ENCODE measurements around the gene KCNJ4.

Gene KCNJ4

DNA sequence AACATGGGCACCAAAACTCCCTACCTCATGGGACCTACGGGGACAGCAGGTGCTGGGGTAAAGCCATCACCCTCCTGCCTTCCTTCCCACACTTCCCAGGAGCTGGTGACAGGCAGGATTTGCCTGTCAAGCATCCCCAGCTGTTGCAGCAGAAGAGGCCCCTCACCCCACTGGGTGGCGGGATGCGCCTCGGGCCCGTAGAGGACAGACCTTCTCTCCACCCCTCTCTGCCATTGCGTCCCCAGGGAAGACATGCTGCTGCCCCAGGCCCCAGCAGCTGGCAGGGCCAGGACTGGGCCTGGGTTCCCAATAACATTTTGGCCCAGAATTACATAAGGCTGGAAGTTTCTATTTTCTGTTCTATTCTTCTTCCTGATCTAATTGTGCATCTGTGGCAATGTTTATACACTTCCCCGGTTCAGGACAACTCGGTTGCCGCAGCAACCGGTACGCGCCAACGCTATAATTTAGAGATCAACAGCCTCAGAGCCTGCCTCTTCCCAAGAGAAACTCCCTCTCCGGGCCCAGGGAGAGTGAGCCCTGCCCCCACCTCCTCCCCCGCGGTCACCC is 25.4 kb downstream of the KCNJ4 start:
- DNase-seq (ENCODE audit: low read depth): no peak

DNA sequence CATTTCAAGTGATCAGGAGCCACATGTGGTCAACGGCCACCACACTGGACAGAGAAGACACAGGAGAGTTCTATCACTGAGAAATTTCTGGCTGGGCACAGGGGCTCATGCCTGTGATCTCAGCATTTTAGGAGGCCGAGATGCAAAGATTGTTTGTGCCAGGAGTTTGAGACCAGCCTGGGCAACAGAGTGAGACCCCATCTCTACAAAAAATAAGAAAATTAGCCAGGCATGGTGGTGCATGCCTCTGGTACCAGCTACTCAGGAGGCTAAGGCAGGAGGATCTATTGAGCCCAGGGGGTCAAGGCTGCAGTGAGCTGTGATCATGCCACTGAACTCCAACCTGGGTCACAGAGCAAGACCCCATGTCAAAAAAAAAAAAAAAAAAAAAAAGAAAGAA is 26.3 kb downstream of the KCNJ4 start:
- DNase-seq (ENCODE audit: low read depth): no peak

DNA sequence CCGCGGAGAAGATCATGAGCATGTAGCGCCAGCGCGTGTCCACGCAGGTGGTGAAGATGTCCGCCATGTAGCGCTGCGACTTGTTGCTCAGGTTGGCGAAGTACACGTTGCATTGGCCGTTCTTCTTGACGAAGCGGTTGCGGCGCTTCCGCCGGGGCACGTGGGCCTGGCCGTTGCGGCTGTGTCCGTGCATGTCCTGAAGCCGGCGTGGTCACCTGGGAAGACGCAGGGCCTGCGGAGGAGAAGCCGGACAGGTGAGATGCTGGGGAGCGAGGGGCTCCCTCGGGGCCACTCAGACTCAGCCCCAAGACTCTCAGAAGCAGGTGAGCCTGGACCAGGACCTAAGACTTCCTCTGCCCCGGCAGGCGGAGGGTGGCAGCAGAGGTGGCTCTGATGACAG is 27.1 kb downstream of the KCNJ4 start:
- DNase-seq (ENCODE audit: low read depth): no peak

DNA sequence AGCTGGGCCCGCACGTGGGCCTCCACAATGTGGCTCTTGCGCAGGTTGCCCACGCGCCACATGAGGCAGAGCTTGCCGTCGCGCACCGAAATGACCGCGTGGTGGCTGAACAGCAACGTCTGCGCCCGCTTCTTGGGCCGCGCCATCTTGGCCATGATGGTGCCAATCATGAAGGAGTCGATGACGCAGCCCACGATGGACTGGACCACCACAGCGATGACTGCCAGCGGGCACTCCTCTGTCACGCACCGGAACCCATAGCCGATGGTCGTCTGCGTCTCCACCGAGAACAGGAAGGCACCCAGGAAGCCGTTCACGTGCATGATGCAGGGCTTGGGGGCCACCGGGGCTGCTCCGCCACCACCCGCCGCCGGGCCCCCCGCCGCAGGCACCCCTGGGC is 27.5 kb downstream of the KCNJ4 start:
- DNase-seq (ENCODE audit: low read depth): no peak

DNA sequence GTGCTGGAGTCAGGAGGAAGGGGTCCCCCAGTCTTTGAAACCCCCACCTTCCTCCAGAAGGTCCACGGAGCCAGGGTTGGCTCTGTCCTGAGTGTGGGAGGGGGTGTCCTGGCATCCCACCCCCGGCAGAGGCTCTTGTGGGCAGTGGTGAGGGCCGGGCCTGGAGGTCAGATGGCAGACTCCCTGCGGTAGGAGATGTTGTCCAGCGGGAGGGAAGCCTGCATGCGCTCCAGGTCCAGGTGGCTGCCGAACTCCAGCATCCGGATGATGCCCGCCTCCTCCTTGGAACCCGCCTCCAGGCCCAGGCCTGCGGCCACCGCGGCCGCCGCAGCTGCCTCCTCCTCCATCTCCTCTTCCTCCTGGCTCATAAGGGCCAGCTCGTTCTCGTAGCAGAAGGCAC is 28.4 kb downstream of the KCNJ4 start:
- no peak for DNase-seq (ENCODE audit: low read depth)

DNA sequence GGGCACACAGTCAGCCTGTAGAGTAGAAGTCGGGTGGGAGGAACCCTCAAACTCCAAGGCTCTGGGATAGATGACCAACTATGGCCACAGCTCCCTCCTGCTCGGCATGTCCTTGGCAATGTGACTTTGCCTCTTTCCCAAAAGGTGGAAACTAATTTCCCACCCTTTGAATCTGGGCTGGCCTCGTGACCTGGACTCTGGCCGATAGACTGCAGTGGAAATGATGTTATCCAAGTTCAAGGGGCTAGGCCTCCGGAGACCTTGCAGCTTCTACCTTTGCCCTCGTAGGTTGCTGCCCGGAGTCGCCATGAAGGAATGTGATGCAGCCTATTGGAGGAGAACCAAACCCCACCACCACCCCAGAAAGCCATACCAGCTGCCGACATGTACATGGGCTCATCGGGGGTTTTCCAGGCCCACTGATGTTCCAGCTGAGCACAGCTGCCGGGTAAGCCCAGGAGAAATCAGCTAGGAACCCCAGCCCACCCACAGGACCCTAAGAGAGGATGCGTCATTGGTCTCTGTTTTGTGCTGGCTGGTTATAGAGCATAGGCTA is 30.4 kb downstream of the KCNJ4 start:
- no peak for DNase-seq (ENCODE audit: low read depth)

DNA sequence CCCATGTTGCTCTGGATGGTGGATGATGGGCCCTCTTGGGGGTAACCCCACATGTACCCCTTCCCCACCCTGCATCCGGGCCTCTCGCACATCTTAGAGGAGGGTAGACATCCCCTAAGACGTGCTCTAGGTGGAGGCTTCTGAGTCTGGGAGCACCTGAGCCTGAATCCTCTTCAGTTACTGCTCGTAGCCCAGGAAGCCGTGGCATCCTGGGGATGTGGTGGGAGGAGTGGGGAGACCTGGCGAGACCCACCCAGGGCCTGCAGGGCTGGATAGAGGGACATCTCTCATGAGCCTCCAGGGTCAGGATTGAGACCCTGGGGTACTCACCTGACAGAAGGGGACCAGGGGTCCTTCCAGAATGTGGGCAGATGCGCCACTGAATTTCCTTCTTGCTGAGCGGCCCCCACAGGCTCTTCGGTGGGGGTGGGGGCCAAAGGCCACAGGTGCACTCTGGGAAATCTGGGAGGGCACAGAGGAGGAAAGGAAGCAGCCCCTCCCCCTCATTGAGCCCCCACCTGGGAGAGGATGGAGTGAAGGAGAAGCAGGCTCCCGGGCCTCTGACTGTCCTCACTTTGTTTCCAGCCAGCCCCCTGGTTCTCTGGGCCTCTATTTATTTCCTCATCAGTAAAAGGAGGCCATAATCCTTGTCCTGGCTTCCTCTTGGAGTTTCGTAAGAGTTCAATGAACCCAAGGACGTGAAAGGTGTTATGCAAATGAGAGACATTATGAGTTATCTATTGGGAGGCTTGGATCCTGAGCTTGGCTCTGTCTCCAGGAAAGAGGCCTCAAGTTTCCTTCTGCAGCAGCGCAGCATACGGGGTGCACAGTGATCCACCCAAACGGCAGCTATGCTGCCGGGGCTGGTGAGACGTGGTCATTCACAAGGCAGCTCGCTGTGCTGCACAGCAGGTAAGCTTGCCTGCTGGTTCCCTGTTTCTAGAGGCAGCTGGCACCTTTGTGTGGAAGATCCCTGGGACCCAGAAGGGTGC is 31.2 kb downstream of the KCNJ4 start:
- no peak for DNase-seq (ENCODE audit: low read depth)

DNA sequence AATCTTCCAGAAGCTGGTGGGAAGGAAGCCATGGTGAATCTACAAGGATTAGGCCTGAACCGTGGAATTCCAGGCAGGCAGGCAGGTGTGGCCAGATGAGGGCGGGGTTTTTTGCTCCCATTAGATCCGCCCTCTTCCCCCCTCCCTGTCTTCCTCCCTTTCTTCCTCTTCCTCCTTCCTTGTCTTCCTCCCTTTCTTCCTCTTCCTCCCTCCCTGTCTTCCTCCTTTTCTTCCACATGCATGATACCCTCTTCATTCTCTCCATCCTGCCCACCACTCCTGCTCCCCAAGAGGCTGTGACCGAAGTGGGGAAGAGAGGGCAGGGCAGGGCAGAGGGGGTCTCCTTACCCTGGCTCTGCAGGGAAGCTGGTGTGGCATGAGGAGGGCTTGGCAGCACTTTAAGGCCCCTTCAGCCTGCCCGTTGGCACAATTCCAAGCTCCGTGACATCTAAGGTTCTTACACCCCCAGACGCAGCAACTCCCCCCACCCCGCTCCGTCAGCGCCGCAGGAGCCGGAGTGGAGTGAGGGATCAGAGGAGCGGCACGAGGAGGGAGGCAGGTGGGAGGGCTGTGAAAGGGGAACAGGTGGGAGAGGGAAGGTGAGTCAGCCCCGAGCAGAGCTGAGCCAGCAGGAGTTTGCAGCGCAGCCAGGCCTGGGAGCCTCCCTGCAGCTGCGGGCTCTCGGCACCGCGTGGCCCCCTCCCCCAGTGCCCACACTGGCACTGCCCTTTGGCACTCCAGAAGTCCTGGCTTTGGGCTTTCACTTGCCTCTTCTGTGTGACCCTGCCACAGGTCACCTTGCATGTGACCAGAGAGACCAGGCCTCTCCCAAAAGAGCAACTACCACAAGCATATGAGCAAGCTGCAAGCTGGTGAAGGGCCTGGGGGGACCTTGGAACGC is 32.1 kb downstream of the KCNJ4 start:
- DNase-seq (ENCODE audit: low read depth): no peak

DNA sequence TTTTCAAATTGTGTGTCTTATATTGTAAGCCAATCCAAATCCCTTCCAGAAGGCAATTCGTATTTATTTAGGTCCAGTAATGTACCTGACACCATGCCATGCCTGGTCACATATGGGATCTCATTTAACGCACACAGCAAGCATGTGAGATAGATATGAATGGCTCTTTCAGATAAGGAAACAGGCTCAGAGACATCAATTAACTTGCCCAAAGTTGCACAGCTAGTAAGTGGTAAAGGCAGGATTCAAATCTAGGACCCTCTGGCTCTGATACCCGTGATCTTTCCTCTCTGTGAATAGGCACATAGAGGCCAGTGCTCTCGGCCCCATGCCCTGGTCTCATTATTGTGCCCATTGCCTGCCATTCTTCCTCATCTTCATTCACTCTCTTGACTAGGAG is 34.3 kb downstream of the KCNJ4 start:
- DNase-seq (ENCODE audit: low read depth): no peak

DNA sequence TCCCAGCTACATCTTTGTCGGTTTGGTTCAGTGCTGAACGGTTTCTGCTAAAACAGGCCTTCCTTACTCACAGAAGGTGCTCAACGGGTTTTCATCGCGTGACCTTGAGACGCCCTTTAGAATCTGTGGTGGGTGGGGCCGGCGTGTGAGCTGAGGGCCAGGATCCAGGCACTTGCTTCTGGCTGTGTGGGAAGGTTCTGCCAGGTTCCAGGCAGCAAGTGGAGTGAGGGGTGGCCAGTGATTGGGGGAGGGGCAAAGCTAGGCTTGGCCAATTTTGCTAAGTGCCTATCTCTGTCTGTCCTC is 35.2 kb downstream of the KCNJ4 start:
- DNase-seq (ENCODE audit: low read depth): no peak

DNA sequence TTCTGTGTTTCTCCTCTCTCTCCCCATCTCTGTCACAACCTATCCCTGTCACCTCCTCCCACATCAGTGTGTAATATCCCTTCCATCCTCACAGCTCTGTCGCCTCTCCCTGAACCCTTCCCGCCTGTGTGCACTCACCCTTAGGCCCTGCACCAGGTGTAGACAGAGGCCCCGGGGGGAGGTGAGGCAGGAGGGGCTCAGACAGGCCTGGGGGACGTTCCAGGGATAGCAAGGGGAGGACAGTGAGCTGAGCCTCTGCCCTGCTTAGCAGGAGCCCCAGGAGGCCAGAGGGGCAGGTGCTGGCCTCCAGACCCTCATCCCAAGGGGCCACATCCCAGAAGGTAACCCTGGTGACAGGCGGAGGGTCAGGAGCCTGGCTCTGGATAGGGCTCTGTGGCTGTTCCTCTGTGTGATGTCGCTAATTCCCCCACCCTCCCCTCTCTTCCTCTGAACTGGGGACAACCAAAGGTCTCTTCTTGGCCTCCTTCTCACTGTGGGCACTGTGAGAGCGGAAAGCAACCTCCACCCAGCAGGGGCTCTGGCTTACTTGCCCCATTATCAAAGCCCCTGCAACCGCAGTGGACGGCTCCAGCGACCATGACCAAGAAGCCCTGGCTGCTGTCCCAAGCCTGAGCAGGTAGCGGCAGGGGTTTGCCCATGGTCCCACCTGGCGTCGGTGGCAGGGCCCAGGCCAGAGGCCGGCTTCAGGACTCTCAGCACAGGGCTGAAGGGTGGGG is 35.7 kb downstream of the KCNJ4 start:
- DNase-seq (ENCODE audit: low read depth): no peak

DNA sequence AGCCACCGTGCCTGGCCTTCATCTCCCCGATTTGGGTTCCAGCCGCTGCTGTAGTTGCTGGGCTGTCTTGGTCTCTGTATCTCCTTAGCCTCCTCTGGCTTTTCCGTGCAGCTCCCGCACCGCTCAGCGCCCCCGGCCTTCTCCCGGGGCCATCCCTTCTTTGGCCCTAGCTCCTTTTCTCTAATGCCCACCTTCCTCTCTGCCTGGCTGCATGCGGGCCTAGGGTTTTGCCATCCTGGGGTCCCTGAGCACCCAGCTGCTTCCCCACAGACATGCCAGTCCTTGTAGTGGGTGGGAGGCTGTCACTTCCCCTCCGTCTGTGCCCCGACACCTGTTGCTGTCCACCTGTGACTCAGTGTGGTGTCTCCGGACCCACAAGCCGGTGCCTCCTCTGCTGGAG is 36.4 kb downstream of the KCNJ4 start:
- no peak for DNase-seq (ENCODE audit: low read depth)

DNA sequence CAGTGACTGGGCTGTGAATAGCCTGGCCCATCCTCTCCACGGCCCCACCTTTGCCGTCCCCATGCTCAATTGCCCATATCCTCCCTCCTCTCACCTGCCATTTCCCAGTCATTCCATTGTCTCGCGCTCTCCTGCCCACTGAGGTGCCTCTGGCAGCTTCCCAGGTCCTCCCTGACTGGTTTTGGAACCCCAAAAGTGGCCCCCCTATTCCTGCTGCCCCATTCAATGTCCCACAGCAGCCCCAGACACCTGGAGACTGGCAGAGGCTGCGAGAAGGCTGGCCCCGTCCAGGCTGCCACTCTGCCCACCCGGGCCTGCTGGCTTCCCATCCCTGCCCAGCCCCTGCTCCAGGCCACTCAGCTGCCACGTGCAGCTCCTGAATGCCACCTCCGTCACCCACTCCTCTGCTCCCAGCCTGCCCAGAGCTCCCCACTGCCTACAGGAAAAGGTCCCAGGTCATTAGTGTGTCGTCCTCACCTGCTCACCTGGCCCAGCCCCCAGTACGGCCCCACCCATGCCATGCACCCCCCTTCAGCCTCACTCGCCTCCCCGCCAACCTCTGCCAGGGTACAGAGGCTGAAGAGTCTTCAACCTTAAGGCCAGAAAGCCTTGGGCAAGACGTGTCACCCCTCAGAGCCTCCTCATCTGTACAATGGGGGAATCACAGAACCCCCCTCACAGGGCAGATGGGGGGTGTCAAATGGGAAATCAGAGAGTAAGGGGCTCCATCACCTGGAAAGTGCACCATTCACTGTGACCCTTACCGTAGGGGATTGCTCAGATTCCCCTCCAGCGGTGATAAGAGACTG is 37.5 kb downstream of the KCNJ4 start:
- DNase-seq (ENCODE audit: low read depth): no peak

DNA sequence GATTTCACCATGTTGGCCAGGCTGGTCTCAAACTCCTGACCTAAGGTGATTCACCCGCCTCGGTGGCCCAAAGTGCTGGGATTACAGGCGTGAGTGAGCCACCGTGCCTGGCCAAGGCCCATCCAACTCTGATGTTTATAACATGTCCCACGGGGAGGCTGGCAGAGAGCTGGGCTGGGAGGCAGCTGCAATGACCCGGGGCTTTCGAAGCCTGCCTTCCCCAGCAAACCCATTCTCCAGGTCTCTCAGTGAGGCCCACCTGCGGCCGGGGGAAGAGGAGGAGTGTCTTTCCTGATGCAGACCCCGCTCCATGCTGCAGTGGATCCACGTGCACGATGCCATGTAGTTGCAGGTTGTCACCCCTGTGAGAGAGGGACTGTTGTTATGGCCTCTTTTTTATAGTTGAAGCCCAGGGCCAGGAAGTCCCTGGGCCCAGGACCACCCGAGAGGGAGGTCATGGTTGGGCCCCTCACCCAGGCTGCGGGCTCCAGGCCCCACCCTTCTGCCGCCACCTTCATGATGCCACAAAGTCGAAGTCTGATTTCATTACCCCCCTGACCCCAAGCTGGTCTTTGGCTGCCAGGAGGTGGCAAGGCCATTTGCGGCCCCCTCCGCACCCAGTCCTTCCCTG is 38.3 kb downstream of the KCNJ4 start:
- no peak for DNase-seq (ENCODE audit: low read depth)

DNA sequence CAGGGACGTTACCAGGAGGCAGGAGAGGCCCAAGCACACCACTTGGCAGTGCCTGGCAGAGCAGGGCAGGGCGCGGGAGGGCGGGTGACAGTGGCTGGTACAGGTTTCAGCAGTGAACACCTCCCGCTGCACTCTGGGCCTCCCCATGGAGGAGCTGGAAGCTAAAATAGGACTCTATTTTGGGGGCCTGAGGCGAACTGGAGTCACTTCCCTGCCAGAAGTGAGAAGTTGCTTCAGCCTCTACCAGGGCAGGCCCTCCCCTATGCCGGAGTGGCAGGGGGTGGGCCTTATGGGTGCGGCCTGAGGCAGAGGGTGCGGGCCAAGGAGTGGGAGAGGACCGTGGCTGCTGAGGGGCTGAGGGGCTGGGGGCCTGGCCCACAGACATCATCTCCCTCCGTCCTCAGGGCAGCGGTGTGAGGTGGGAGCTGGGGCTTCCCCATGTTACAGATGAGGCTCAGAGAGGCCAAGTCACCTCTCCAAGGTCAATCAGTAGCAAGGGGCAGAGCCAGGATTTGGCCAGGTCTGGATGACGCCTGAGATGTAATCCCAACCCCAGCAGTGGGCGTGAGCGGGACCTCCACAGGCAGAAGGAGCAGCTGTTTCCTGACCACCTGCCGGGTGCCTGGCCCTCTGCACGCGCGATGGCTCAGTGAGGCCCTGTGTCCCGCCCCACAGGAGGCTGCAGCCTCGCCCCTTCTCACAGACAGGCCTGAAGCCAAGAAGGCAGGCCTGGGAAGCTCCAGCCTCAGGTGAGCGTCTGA is 39.3 kb downstream of the KCNJ4 start:
- no peak for DNase-seq (ENCODE audit: low read depth)

DNA sequence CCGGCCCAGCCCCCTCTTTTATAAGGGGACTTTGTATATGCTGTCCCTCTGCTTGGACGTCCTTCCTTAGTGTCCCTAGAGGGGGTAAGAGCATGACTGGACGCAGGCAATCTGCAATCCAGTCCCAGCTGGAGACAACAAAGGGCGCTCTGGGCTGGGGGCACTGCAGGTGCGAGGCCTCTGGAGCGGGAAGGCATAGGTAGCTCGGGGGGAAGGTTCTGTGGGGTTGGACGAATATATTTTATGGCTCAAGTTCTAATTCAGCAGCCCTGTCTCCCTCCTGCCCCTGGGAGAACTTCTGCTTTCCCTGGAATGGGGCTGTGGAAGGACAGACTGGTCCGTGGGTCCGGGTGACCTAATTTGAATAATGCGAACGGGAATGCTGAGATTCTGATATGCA is 40.0 kb downstream of the KCNJ4 start:
- DNase-seq (ENCODE audit: low read depth): no peak

DNA sequence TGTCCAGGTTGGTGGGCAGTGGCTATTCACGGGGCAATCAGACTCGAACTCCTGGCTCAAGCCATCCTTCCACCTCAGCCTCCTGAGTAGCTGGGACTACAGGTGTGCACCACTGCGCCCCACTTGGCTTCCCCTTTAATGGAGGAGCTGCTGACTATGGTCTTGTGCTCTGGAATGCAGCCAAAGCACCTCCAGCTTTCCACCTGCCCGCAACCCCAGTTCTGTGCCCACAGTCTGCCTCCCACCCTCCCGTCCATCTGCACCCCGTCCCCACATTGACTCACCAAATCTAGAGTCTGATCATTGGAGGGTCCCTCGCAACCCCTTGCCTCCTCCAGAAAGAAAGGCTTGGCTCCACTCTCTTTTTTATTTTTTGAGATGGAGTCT is 41.0 kb downstream of the KCNJ4 start:
- DNase-seq (ENCODE audit: low read depth): no peak

DNA sequence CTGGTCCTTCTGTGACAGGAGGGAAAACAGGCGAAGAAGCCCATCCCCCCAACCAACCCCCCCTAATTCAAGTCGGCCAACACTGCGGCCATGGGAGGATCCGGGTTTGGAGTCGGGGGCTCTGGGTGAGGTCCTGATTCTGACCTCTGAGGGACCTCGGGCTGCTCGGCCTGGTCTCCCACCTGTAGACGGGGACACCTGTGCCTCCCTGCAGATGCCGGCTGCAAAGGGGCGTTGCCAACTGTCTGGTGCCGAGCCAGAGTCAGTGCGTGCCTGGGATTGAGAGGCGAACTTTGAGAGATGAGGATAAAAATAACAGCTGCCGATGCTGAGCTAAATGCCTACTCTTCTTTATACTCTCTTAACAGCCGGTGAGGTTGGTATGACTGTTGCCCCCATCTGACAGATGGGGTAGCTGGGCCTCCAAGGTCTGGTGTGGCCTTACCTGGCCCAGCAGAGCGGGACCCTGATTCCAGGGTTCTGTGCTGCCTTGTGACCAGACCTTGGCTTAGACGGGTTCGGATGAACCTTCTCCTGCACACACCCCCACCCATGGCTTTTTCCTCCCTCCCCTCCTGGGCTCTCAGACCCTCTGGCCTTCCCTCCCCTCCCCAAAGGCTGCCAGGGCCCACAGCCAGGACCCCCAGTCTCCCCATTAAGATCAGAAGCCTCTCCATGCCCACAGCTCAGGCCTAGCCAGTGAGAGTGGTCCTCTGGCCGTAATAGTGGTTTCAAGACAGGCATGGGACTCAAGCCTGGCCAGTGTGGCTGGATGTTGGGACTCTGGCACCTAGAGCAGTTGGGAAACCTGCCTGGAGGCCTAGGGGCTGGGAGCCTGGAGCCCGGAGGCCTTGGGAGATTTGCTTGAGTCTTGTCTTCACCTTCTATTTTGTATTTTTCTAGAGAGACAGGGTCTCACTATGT is 41.7 kb downstream of the KCNJ4 start:
- DNase-seq (ENCODE audit: low read depth): no peak

Measured in activated T-helper 9 cell treated with anti-CD3 and anti-CD28 coated beads, Interleukin-2, amount 50 U/mL, for 16 hours (primary cell).